Heart left ventricle (tissue), 16 donors: Measurements from ENCODE around the gene RAD54L. TPM values are rescaled to one million over a fixed set of nuclear protein-coding genes. Genes with fewer than 3 reads are reported as not detected.

Experiments used
- ATAC-seq, 4 donors: fragments of 200-7000 bp; cut with Tn5 transposase; one replicate each; pipeline ENCODE4 v1.9.1; 2020 to 2022; ENCODE audit warnings: moderate library complexity in 4 of 4, mild to moderate bottlenecking in 3 of 4, moderate number of reproducible peaks in 1 of 4
- DNase-seq, 5 donors: peaks; one replicate each; pipeline ENCODE4 v3.0.0-alpha.2; 2020
- H3K27ac ChIP-seq, 12 donors: fragments of 200-600 bp; sonication (generic) in 4 of 12; one replicate each; pipeline versions ENCODE4 v1.5.0 to v1.8.0; 2016 to 2022; ENCODE audit warnings: mild to moderate bottlenecking in 2 of 12
- H3K27me3 ChIP-seq, 9 donors: fragments of 200-600 bp; sonication (generic) in 2 of 9; one replicate each; pipeline versions ENCODE4 v1.5.1 to v1.8.0; 2016 to 2022; ENCODE audit warnings: mild to moderate bottlenecking in 3 of 9
- H3K36me3 ChIP-seq, 9 donors: fragments of 200-600 bp; sonication (generic) in 2 of 9; one replicate each; pipeline versions ENCODE4 v1.5.0 to v1.8.0; 2018 to 2022; ENCODE audit warnings: mild to moderate bottlenecking in 2 of 9
- H3K4me1 ChIP-seq, 12 donors: fragments of 200-600 bp; sonication (generic) in 4 of 12; one replicate each; pipeline versions ENCODE4 v1.5.0 to v1.8.0; 2016 to 2022; ENCODE audit warnings: mild to moderate bottlenecking in 3 of 12
- H3K4me3 ChIP-seq, 12 donors: fragments of 200-600 bp; sonication (generic) in 4 of 12; one replicate each; pipeline versions ENCODE4 v1.5.0 to v1.8.0; 2017 to 2022; ENCODE audit warnings: mild to moderate bottlenecking in 9 of 12, moderate library complexity in 4 of 12
- H3K9me3 ChIP-seq, 12 donors: fragments of 200-600 bp; sonication (generic) in 4 of 12; one replicate each; pipeline versions ENCODE4 v1.5.0 to v1.8.0; 2016 to 2022; ENCODE audit warnings: mild to moderate bottlenecking in 1 of 12
- POLR2A ChIP-seq, 2 donors: fragments of 450-650 bp; IDR thresholded peaks; one replicate each; pipeline ENCODE4 v1.6.1; 2017; ENCODE audit warnings: antibody characterized with exemption in 2 of 2, mild to moderate bottlenecking in 2 of 2, moderate library complexity in 2 of 2
- WGBS, 4 donors: extraction: QIAGEN DNeasy Blood & Tissue Kit in 2 of 4; methylation state at CpG; one replicate each; pipeline versions ENCODE4 v1.1.5 to v1.1.7; 2013 to 2018; 5-methylcytosine and 5-hydroxymethylcytosine counted together
- intact Hi-C, 10 donors: fragments of 100-400 bp; cut with DNase I; formaldehyde crosslinking; loops; one replicate each; pipeline versions ENCODE4 v1.11.1 to v1.14.2; 2022
- polyA plus RNA-seq, 2 donors: library from polyadenylated mRNA; stranded (reverse); fragments of 200-250 nt; gene quantifications; one replicate each; pipeline ENCODE4 v1.2.3, GENCODE V29; 2013
- total RNA-seq, 9 donors: library from RNA; depleted of rRNA in 2 of 9; stranded (reverse); fragments of >200 nt in 2 of 9; fragmentation: NEBNext Ultra II Directional in 3 of 9; extraction: Animal tissue kit (Norgen Biotek cat#: 25700) in 3 of 9; gene quantifications; one replicate each; pipeline versions ENCODE4 v1.1.0 to v1.2.4, GENCODE V29; 2016 to 2023
- TF ChIP-seq, protein P1 (sequence below), 12 donors: fragments of 200-600 bp; sonication (generic) in 4 of 12; IDR thresholded peaks; one replicate each; pipeline versions ENCODE4 v1.5.0 to v1.8.0; 2018 to 2022; ENCODE audit warnings: antibody characterized with exemption in 12 of 12, mild to moderate bottlenecking in 5 of 12
- donor health status: ischemic (EF 13 %, LVEDD 7.1; RV severe dilation, severe dysfunction).
- donor health status: healthy with polysubstance abuse.
- donor health status: DM: no; HTN: yes; CAD: no.
- donor health status: DM: no; HTN: no; CAD: no.
- donor health status: ischemic (EF 25% LVEDD 6.9; RV normal size, moderate dysfunction).
- donor health status: ischemic (EF 25% LVEDD 5.7; RV mildly dilated, moderate dysfunction).
- donor health status: healthy.
- donor health status: DM: yes; HTN: yes; CAD: no.
- donor health status: ischemic (EF 35%, LVEDD 5.7; RV mildly dilated, moderate dysfunction).
- donor health status: nonischemic (EF 11% LVEDD 7.7; RV severe dilation, severe dysfunction).
- donor health status: DM: yes; HTN: yes; CAD: no.
- donor health status: PGD.
- donor health status: ischemic (EF 29% LVEDD 5.4; RV normal size, mild dysfunction).
- donor health status: nonischemic (EF 23%, LVEDD 6.1; RV moderate dilation, normal function).

The RAD54L gene
- total and polyA plus RNA-seq, 11 donors: 0.30 to 4.0 (median 0.72) TPM; not detected in 1

DNA sequence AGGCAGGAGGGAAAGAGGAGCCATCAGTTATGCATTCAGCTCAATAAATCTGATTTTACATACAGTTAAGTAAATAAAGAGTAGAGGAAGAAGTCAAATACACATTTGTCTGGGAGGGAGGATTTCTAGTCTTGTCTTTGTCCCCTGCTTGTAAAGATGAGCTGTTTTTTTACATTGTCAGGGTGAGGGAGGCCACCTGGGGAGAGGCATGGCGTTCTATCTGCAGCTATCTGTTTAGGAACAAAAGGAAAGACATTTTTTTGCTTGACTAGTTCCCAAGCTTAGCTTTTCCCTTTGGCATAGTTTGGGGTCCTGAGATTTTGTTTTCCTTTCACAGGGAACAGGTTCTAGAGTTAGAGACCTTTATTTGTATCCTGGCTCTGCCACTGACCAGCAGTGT lies 14.9 kb downstream of the RAD54L start:
- H3K27ac ChIP-seq: no peak overlapping the region
- H3K4me1 ChIP-seq: no peaks in the 10 kb centered on the region
- WGBS, 4 donors: 92 to 100% (median 99%) methylated on average over 1 of the region's 1 CpG
- no peak overlapping the region for H3K4me3 ChIP-seq
- no peak for TF ChIP-seq POLR2A (IDR thresholded peaks at IDR 0.05)
- intact Hi-C loops: no loop called here
- H3K27me3 ChIP-seq: no peaks in the 10 kb centered on the region
- ATAC-seq (no peak), DNase-seq (no peak)
- H3K36me3 ChIP-seq: peaks cover 0 to 11% (median 0%) of the 10 kb centered on the region in 9 donors
- no peaks in the 10 kb centered on the region for H3K9me3 ChIP-seq

DNA sequence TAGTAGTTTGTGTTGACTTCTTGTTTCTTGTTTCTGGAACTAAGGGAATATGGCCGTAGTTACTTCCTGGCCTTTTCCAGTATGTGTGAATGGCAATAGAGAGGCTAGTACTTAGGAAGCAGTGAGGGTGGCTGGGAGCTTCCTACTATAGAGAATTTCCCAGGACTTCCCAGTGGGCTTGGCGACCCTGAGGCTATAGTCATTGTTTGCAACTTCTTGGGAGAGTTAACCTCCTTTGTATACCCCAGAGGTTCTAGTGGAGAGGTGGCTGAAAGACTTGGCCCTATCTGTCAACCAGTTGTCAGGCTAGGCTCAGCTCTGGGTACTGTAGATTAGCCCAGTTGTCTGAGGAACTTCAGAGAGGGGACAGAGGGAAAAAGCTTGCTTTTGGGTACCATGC lies 15.6 kb downstream of the RAD54L start:
- Histone ChIP-seq H3K4me1 (no peaks in the 10 kb centered on the region), H3K27me3 (no peaks in the 10 kb centered on the region), H3K9me3 (no peaks in the 10 kb centered on the region), H3K4me3 (no peak overlapping the region), H3K27ac (no peak overlapping the region), H3K36me3 (peaks cover 0 to 13% (median 0%) of the 10 kb centered on the region in 9 donors)
- DNase-seq (no peak), ATAC-seq (no peak)
- TF ChIP-seq, protein P1, sequence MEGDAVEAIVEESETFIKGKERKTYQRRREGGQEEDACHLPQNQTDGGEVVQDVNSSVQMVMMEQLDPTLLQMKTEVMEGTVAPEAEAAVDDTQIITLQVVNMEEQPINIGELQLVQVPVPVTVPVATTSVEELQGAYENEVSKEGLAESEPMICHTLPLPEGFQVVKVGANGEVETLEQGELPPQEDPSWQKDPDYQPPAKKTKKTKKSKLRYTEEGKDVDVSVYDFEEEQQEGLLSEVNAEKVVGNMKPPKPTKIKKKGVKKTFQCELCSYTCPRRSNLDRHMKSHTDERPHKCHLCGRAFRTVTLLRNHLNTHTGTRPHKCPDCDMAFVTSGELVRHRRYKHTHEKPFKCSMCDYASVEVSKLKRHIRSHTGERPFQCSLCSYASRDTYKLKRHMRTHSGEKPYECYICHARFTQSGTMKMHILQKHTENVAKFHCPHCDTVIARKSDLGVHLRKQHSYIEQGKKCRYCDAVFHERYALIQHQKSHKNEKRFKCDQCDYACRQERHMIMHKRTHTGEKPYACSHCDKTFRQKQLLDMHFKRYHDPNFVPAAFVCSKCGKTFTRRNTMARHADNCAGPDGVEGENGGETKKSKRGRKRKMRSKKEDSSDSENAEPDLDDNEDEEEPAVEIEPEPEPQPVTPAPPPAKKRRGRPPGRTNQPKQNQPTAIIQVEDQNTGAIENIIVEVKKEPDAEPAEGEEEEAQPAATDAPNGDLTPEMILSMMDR (IDR thresholded peaks at IDR 0.05): no peak
- no peak for TF ChIP-seq POLR2A (IDR thresholded peaks at IDR 0.05)
- intact Hi-C loops: no loop called here
- 89 to 93% (median 89%) methylated on average over 2 of the region's 2 CpGs for WGBS, 4 donors

DNA sequence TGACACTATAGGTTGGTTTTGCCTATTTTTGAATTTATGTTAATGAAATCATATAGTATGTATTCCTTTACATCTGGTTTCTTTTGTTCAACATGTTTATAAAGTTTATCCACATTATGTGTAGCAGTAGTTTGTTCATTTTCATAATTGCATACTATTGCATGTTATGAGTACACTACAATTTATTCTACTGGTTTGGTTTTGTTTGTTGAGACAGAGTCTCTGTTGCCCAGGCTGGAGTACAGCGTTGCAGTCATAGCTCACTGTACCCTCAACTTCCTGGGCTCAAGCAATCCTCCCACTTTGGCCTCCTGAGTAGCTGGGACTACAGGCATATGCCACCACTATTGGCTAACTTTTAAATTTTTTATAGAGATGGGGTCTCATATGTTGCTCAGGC lies 21.0 kb downstream of the RAD54L start:
- DNase-seq: no peak
- WGBS, 4 donors: 92 to 97% (median 96%) methylated on average over 1 of the region's 1 CpG
- H3K27ac ChIP-seq: no peak overlapping the region
- H3K9me3 ChIP-seq: no peaks in the 10 kb centered on the region
- TF ChIP-seq, protein P1 (IDR thresholded peaks at IDR 0.05): no peak
- TF ChIP-seq POLR2A (IDR thresholded peaks at IDR 0.05): no peak
- ATAC-seq: no peak
- no peaks in the 10 kb centered on the region for H3K4me1 ChIP-seq
- H3K27me3 ChIP-seq: no peaks in the 10 kb centered on the region
- peaks cover 0 to 16% (median 0%) of the 10 kb centered on the region in 9 donors for H3K36me3 ChIP-seq
- no peak overlapping the region for H3K4me3 ChIP-seq
- intact Hi-C loops: no loop called here

DNA sequence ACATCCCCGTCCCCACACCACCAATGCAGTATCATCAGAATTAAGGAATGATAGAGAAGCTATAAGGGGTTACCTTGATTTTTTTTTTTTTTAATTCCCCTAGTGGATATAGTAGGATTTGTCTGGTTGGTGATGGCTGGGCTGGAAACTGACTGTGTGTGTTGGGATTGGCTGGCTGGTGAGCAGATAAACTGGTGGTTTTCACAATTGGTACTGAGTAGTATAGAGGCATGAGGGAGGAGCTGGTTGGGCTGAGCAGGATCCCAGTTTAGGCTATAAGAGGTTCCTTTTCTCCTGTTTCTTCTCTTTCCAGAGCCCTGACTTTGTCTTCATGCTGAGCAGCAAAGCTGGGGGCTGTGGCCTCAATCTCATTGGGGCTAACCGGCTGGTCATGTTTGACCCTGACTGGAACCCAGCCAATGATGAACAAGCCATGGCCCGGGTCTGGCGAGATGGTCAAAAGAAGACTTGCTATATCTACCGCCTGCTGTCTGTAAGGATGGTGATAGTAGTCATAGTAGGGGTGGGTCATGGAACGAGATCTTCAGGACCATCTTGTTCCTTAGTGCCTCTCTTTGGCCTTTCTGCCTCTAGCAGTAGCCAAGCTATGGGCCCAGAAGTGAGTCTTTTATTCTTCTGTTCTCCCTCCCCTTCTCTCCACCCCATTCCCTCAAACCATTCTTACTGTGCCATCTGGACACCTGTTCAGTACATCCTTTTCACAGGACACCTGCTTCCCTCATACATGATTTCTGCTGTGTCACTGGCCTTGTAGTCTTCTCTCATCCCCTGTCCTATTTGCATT lies 26.9 kb downstream of the RAD54L start:
- Histone ChIP-seq H3K4me3 (no peak overlapping the region), H3K9me3 (no peaks in the 10 kb centered on the region), H3K4me1 (no peaks in the 10 kb centered on the region), H3K36me3 (peaks cover 0 to 28% (median 21%) of the 10 kb centered on the region in 9 donors), H3K27ac (no peak overlapping the region), H3K27me3 (no peaks in the 10 kb centered on the region)
- TF ChIP-seq, protein P1 (IDR thresholded peaks at IDR 0.05): no peak
- TF ChIP-seq POLR2A (IDR thresholded peaks at IDR 0.05): no peak
- WGBS, 4 donors: 89 to 99% (median 96%) methylated on average over 6 of the region's 6 CpGs
- intact Hi-C loops: no loop called here
- ATAC-seq: peak in 1 of 4 donors; percentile 8
- no peak for DNase-seq

DNA sequence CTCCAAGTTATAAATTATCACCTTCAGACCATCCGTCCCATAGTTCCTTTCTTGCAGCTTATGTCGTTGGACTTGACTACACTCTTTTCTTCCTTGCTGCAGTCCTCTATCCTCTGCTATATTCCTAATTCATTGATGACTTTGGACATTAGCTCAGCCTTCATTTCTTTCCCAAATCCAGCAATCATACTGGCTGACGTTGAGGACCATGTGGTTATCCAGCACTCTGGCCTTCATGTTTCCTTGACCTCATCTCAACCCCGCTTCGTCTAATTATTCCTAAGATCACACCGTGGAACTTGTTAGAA lies 27.4 kb downstream of the RAD54L start:
- Histone ChIP-seq H3K4me3 (no peak overlapping the region), H3K27ac (no peak overlapping the region), H3K36me3 (peaks cover 0 to 33% (median 26%) of the 10 kb centered on the region in 9 donors), H3K27me3 (no peaks in the 10 kb centered on the region), H3K9me3 (no peaks in the 10 kb centered on the region), H3K4me1 (no peaks in the 10 kb centered on the region)
- TF ChIP-seq, protein P1 (IDR thresholded peaks at IDR 0.05): no peak
- TF ChIP-seq POLR2A (IDR thresholded peaks at IDR 0.05): no peak
- 89 to 92% (median 90%) methylated on average over 6 of the region's 6 CpGs for WGBS, 4 donors
- intact Hi-C loops: no loop called here
- DNase-seq (no peak), ATAC-seq (no peak)
